GM18861 (cell line): ENCODE data around the gene HOGA1.
"Not testable (repeated sequence)": the region's sequence is repeated elsewhere in the genome, so short reads cannot be mapped to it uniquely, and the experiment has no call there.

Experiments used
- ATAC-seq: cut with Tn5 transposase; IDR thresholded peaks from one replicate; pipeline ENCODE4 v1.9.1; 2021; ENCODE audit not compliant: unreplicated experiment

The HOGA1 gene

GRCh38 chr10:97554336-97554735 lies 29.9 kb upstream of the HOGA1 start:
- ATAC-seq, result not testable (repeated sequence)

GRCh38 chr10:97555541-97555940 lies 28.6 kb upstream of the HOGA1 start:
- not testable (repeated sequence) for ATAC-seq

- ATAC-seq, result not testable (repeated sequence)
Measured at GRCh38 chr10:97560731-97561381, 23.3 kb upstream of the HOGA1 start.

GRCh38 chr10:97561386-97562077 lies 22.7 kb upstream of the HOGA1 start:
- not testable (repeated sequence) for ATAC-seq

- not testable (repeated sequence) for ATAC-seq
Measured at GRCh38 chr10:97562329-97562728, 21.9 kb upstream of the HOGA1 start.

GRCh38 chr10:97563337-97563736 lies 20.9 kb upstream of the HOGA1 start:
- no peak for ATAC-seq

GRCh38 chr10:97564776-97565175 lies 19.4 kb upstream of the HOGA1 start:
- no peak for ATAC-seq

GRCh38 chr10:97566336-97566996 lies 17.7 kb upstream of the HOGA1 start:
- no peak for ATAC-seq

- no peak for ATAC-seq
Measured at GRCh38 chr10:97567891-97568290, 16.3 kb upstream of the HOGA1 start.

- no peak for ATAC-seq
Measured at GRCh38 chr10:97570146-97570788, 13.9 kb upstream of the HOGA1 start.

- ATAC-seq, result no peak
Measured at GRCh38 chr10:97570789-97571471, 13.3 kb upstream of the HOGA1 start.

GRCh38 chr10:97571622-97572021 lies 12.6 kb upstream of the HOGA1 start:
- ATAC-seq, result no peak

- ATAC-seq, result no peak
Measured at GRCh38 chr10:97572214-97572989, 11.8 kb upstream of the HOGA1 start, which contains the start of gene ANKRD2. Gene ANKRD2 (plus strand): TSS chr10:97572779. CDS start chr10:97572789, 10 bp downstream.

- ATAC-seq, result no peak
Measured at GRCh38 chr10:97573021-97573420, 11.2 kb upstream of the HOGA1 start.

GRCh38 chr10:97573672-97574071 lies 10.5 kb upstream of the HOGA1 start:
- no peak for ATAC-seq

- no peak for ATAC-seq
Measured at GRCh38 chr10:97574374-97575126, 9.6 kb upstream of the HOGA1 start.

- ATAC-seq, result no peak
Measured at GRCh38 chr10:97575127-97575668, 9.0 kb upstream of the HOGA1 start.

GRCh38 chr10:97576487-97576886 lies 7.7 kb upstream of the HOGA1 start:
- not testable (repeated sequence) for ATAC-seq

GRCh38 chr10:97577701-97578100 lies 6.5 kb upstream of the HOGA1 start:
- ATAC-seq, result no peak
